ENCODE results near the gene FHOD1.

The FHOD1 gene

DNA sequence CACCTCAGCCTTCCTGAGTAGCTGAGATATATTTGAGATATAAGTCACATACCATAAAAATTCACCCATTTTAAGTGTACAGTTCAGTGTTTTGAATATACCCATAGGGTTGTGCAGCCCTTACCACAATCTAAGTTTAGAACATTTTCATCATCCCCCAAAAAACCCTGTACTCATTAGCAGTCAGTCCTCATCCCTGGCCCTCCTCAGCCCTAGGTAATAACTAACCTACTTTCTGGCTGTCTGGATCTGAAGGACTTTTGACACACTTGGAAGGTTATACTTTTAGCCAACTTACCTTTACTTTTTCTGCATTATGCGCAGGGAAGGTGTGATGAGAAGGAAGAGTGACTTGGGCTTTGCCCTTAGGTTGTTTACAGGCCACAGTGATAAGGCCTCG, 28.0 kb upstream of the FHOD1 start:
- H3K36me3 ChIP-seq (ENCODE audit: control insufficient read depth, insufficient read depth, low read length), result peaks cover 3% of the 10 kb centered on the region

GRCh38 chr16:67271446-67271845, 24.2 kb upstream of the FHOD1 start:
- no peaks in the 10 kb centered on the region for H3K4me1 ChIP-seq (ENCODE audit: control insufficient read depth, insufficient read depth, low read length, poor library complexity, severe bottlenecking)
- H3K27ac ChIP-seq (ENCODE audit: insufficient read depth, low read length, poor library complexity, severe bottlenecking), result no peak overlapping the region
- no peak for DNase-seq
- H3K27me3 ChIP-seq (replicated peaks; ENCODE audit: control insufficient read depth, insufficient read depth, low read length, poor library complexity, severe bottlenecking), result no peaks in the 10 kb centered on the region
- H3K9me3 ChIP-seq (ENCODE audit: control insufficient read depth, low read length), result no peaks in the 10 kb centered on the region
- peaks cover 2% of the 10 kb centered on the region for H3K36me3 ChIP-seq (ENCODE audit: control insufficient read depth, insufficient read depth, low read length)
- no peak overlapping the region for H3K4me3 ChIP-seq (ENCODE audit: insufficient read depth, low read depth, low read length, poor library complexity, severe bottlenecking)

More for the DNA sequence above, 28.0 kb upstream of the FHOD1 start:
- Histone ChIP-seq H3K27ac (ENCODE audit: insufficient read depth, low read length, poor library complexity, severe bottlenecking) (no peak overlapping the region), H3K4me3 (ENCODE audit: insufficient read depth, low read depth, low read length, poor library complexity, severe bottlenecking) (no peak overlapping the region), H3K9me3 (ENCODE audit: control insufficient read depth, low read length) (no peaks in the 10 kb centered on the region), H3K4me1 (ENCODE audit: control insufficient read depth, insufficient read depth, low read length, poor library complexity, severe bottlenecking) (peaks cover 10% of the 10 kb centered on the region), H3K27me3 (replicated peaks; ENCODE audit: control insufficient read depth, insufficient read depth, low read length, poor library complexity, severe bottlenecking) (no peaks in the 10 kb centered on the region)
- DNase-seq, result no peak

- Histone ChIP-seq H3K9me3 (ENCODE audit: control insufficient read depth, low read length) (no peaks in the 10 kb centered on the region), H3K4me1 (ENCODE audit: control insufficient read depth, insufficient read depth, low read length, poor library complexity, severe bottlenecking) (no peaks in the 10 kb centered on the region), H3K27ac (ENCODE audit: insufficient read depth, low read length, poor library complexity, severe bottlenecking) (no peak overlapping the region), H3K36me3 (ENCODE audit: control insufficient read depth, insufficient read depth, low read length) (no peaks in the 10 kb centered on the region), H3K4me3 (ENCODE audit: insufficient read depth, low read depth, low read length, poor library complexity, severe bottlenecking) (no peak overlapping the region), H3K27me3 (replicated peaks; ENCODE audit: control insufficient read depth, insufficient read depth, low read length, poor library complexity, severe bottlenecking) (no peaks in the 10 kb centered on the region)
- DNase-seq, result no peak
These were observed 23.7 kb upstream of the FHOD1 start for GRCh38 chr16:67270931-67271338.

GRCh38 chr16:67269766-67270165, 22.5 kb upstream of the FHOD1 start:
- Histone ChIP-seq H3K27ac (ENCODE audit: insufficient read depth, low read length, poor library complexity, severe bottlenecking) (no peak overlapping the region), H3K4me1 (ENCODE audit: control insufficient read depth, insufficient read depth, low read length, poor library complexity, severe bottlenecking) (no peaks in the 10 kb centered on the region), H3K27me3 (replicated peaks; ENCODE audit: control insufficient read depth, insufficient read depth, low read length, poor library complexity, severe bottlenecking) (no peaks in the 10 kb centered on the region), H3K4me3 (ENCODE audit: insufficient read depth, low read depth, low read length, poor library complexity, severe bottlenecking) (no peak overlapping the region), H3K9me3 (ENCODE audit: control insufficient read depth, low read length) (no peaks in the 10 kb centered on the region), H3K36me3 (ENCODE audit: control insufficient read depth, insufficient read depth, low read length) (no peaks in the 10 kb centered on the region)
- DNase-seq, result no peak

- Histone ChIP-seq H3K36me3 (ENCODE audit: control insufficient read depth, insufficient read depth, low read length) (no peaks in the 10 kb centered on the region), H3K4me3 (ENCODE audit: insufficient read depth, low read depth, low read length, poor library complexity, severe bottlenecking) (no peak overlapping the region), H3K27me3 (replicated peaks; ENCODE audit: control insufficient read depth, insufficient read depth, low read length, poor library complexity, severe bottlenecking) (no peaks in the 10 kb centered on the region), H3K4me1 (ENCODE audit: control insufficient read depth, insufficient read depth, low read length, poor library complexity, severe bottlenecking) (no peaks in the 10 kb centered on the region), H3K9me3 (ENCODE audit: control insufficient read depth, low read length) (no peaks in the 10 kb centered on the region), H3K27ac (ENCODE audit: insufficient read depth, low read length, poor library complexity, severe bottlenecking) (no peak overlapping the region)
- DNase-seq, result no peak
These were observed 20.9 kb upstream of the FHOD1 start for GRCh38 chr16:67268136-67268579.

DNA sequence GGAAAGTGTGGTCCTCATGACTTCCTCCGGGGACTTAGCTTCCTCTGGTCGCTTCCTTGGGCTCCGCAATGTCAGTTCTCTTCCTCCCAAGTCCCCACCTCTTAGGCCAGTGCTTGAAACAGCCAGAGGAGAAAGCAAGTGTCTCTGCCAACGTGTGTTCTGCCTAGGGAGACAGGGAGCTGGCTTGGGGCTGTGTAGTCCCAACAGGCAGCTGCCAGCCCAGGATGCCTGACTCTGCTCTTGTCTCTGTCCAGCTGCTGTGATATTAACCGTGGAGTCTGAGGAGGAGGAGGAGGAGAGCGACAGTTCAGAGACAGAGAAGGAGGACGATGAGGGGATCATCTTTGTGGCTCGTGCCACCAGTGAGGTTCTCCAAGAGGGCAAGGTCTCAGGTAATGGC, 18.6 kb upstream of the FHOD1 start:
- H3K9me3 ChIP-seq (ENCODE audit: control insufficient read depth, low read length), result no peaks in the 10 kb centered on the region
- no peaks in the 10 kb centered on the region for H3K36me3 ChIP-seq (ENCODE audit: control insufficient read depth, insufficient read depth, low read length)
- H3K4me1 ChIP-seq (ENCODE audit: control insufficient read depth, insufficient read depth, low read length, poor library complexity, severe bottlenecking), result no peaks in the 10 kb centered on the region
- H3K27me3 ChIP-seq (replicated peaks; ENCODE audit: control insufficient read depth, insufficient read depth, low read length, poor library complexity, severe bottlenecking), result no peaks in the 10 kb centered on the region
- DNase-seq, result no peak
- no peak overlapping the region for H3K4me3 ChIP-seq (ENCODE audit: insufficient read depth, low read depth, low read length, poor library complexity, severe bottlenecking)
- H3K27ac ChIP-seq (ENCODE audit: insufficient read depth, low read length, poor library complexity, severe bottlenecking), result no peak overlapping the region

DNA sequence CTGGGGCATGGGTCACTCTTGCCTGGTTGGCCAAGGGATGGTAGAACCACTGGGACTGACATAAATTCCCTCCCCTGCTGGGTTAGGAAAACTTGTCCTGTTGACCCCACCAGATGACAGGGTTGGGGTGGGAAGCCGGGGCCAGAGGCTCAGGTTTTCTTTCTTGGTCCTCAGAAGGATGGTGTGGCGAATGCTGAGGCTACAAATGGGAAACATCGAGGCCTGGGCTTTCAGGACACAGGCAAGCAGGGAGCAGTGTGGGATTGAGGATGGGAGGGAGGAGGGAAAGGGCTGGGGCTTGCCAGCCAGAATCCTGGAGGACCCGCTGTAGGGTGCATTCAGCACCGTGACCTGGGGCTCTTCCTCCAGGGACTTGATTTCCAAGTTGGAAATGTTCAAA, 17.6 kb upstream of the FHOD1 start:
- Histone ChIP-seq H3K27me3 (replicated peaks; ENCODE audit: control insufficient read depth, insufficient read depth, low read length, poor library complexity, severe bottlenecking) (no peaks in the 10 kb centered on the region), H3K4me1 (ENCODE audit: control insufficient read depth, insufficient read depth, low read length, poor library complexity, severe bottlenecking) (no peaks in the 10 kb centered on the region), H3K9me3 (ENCODE audit: control insufficient read depth, low read length) (no peaks in the 10 kb centered on the region), H3K27ac (ENCODE audit: insufficient read depth, low read length, poor library complexity, severe bottlenecking) (no peak overlapping the region), H3K36me3 (ENCODE audit: control insufficient read depth, insufficient read depth, low read length) (no peaks in the 10 kb centered on the region), H3K4me3 (ENCODE audit: insufficient read depth, low read depth, low read length, poor library complexity, severe bottlenecking) (no peak overlapping the region)
- DNase-seq, result no peak

DNA sequence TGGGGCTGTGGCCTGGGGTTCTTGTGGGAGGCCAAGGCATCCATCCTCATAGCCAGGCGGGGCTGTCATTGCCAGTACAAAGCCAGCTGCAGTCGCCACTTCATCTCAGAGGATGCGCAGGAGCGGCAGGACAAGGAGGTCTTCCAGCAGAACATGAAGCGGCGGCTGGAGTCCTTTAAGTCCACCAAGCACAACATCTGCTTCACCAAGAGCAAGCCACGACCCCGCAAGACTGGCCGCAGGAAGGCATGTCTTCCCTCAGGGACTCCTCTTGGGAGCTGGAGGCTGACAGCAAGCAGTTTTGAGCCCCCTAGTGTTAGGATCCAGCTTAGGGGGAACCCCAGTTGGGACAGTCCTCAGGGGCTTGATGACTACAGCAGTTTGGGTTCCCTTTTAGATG, 17.0 kb upstream of the FHOD1 start:
- Histone ChIP-seq H3K27me3 (replicated peaks; ENCODE audit: control insufficient read depth, insufficient read depth, low read length, poor library complexity, severe bottlenecking) (no peaks in the 10 kb centered on the region), H3K27ac (ENCODE audit: insufficient read depth, low read length, poor library complexity, severe bottlenecking) (no peak overlapping the region), H3K4me3 (ENCODE audit: insufficient read depth, low read depth, low read length, poor library complexity, severe bottlenecking) (no peak overlapping the region), H3K4me1 (ENCODE audit: control insufficient read depth, insufficient read depth, low read length, poor library complexity, severe bottlenecking) (no peaks in the 10 kb centered on the region), H3K36me3 (ENCODE audit: control insufficient read depth, insufficient read depth, low read length) (no peaks in the 10 kb centered on the region), H3K9me3 (ENCODE audit: control insufficient read depth, low read length) (no peaks in the 10 kb centered on the region)
- no peak for DNase-seq

DNA sequence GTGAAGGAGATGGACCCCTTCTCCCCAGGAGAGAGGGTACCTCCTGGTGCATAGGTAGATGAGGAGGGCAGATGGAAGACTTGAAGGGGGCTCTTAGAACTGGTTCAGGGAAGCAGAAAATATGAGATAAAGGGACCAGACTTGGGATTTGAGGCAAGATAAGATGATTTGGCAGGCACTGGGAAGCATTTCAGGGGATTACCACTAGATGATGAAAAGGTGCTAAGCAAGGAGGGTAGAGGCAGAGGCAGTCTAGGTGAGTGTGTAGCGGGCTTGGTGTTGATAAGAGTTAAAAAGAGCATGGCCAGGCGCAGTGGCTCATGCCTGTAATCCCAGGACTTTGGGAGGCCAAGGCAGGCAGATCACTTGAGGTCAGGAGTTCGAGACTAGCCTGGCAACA, 15.9 kb upstream of the FHOD1 start:
- H3K4me1 ChIP-seq (ENCODE audit: control insufficient read depth, insufficient read depth, low read length, poor library complexity, severe bottlenecking), result no peaks in the 10 kb centered on the region
- no peaks in the 10 kb centered on the region for H3K27me3 ChIP-seq (replicated peaks; ENCODE audit: control insufficient read depth, insufficient read depth, low read length, poor library complexity, severe bottlenecking)
- no peak overlapping the region for H3K27ac ChIP-seq (ENCODE audit: insufficient read depth, low read length, poor library complexity, severe bottlenecking)
- no peaks in the 10 kb centered on the region for H3K36me3 ChIP-seq (ENCODE audit: control insufficient read depth, insufficient read depth, low read length)
- H3K9me3 ChIP-seq (ENCODE audit: control insufficient read depth, low read length), result no peaks in the 10 kb centered on the region
- H3K4me3 ChIP-seq (ENCODE audit: insufficient read depth, low read depth, low read length, poor library complexity, severe bottlenecking), result no peak overlapping the region
- no peak for DNase-seq

GRCh38 chr16:67260426-67261063, 13.3 kb upstream of the FHOD1 start:
- Histone ChIP-seq H3K9me3 (ENCODE audit: control insufficient read depth, low read length) (no peaks in the 10 kb centered on the region), H3K27me3 (replicated peaks; ENCODE audit: control insufficient read depth, insufficient read depth, low read length, poor library complexity, severe bottlenecking) (no peaks in the 10 kb centered on the region), H3K4me1 (ENCODE audit: control insufficient read depth, insufficient read depth, low read length, poor library complexity, severe bottlenecking) (no peaks in the 10 kb centered on the region), H3K36me3 (ENCODE audit: control insufficient read depth, insufficient read depth, low read length) (no peaks in the 10 kb centered on the region), H3K4me3 (ENCODE audit: insufficient read depth, low read depth, low read length, poor library complexity, severe bottlenecking) (no peak overlapping the region), H3K27ac (ENCODE audit: insufficient read depth, low read length, poor library complexity, severe bottlenecking) (no peak overlapping the region)
- DNase-seq, result no peak
